WTC11 (cell line): ENCODE results near the gene ROR2. TPM values are rescaled to one million over a fixed set of nuclear protein-coding genes. Genes with fewer than 3 reads are reported as not detected.

Experiments
- ATAC-seq: fragments of 200-7000 bp; cut with Tn5 transposase; 2 replicates; pipeline ENCODE4 v1.10.0; 2021; ENCODE audit warnings: mild to moderate bottlenecking, moderate library complexity
- CTCF ChIA-PET: fragments of 300-600 bp; sonication (Branson Sonifier 250); formaldehyde crosslinking; loops from one replicate; lab custom pipeline; 2021; ENCODE audit warnings: antibody characterized with exemption; lab: Charles Lee
- POLR2A ChIA-PET: fragments of 350-600 bp; sonication (Branson Sonifier 250); formaldehyde crosslinking; loops from one replicate; lab custom pipeline; 2021; ENCODE audit warnings: antibody characterized with exemption; lab: Charles Lee
- DNase-seq: peaks from one replicate; pipeline ENCODE4 v3.0.0; 2021; ENCODE audit warnings: low spot score
- H3K27ac Mint-ChIP-seq: 2 replicates; pipeline ENCODE4 v1.8.0; 2021; ENCODE audit warnings: mixed read lengths
- H3K27me3 Mint-ChIP-seq: 2 replicates; pipeline ENCODE4 v1.8.0; 2021; ENCODE audit warnings: low read depth, mild to moderate bottlenecking, moderate library complexity, mixed read lengths
- H3K36me3 Mint-ChIP-seq: 2 replicates; pipeline ENCODE4 v1.8.0; 2021; ENCODE audit warnings: mixed read lengths
- H3K4me1 Mint-ChIP-seq: 2 replicates; pipeline ENCODE4 v1.8.0; 2022; ENCODE audit warnings: mixed read lengths
- H3K4me3 Mint-ChIP-seq: 2 replicates; pipeline ENCODE4 v1.8.0; 2021; ENCODE audit warnings: mild to moderate bottlenecking, moderate library complexity, mixed read lengths
- H3K9me3 Mint-ChIP-seq: 2 replicates; pipeline ENCODE4 v1.8.0; 2021; ENCODE audit warnings: mixed read lengths
- CDX4 ChIP-seq: fragments of 250-450 bp; sonication (Bioruptor Pico); IDR thresholded peaks from 2 replicates; pipeline ENCODE4 v1.9.0; 2021; ENCODE audit warnings: moderate library complexity, mild to moderate bottlenecking, inconsistent platforms, borderline replicate concordance
- CREM ChIP-seq: sonication (generic); formaldehyde crosslinking; IDR thresholded peaks from 2 replicates; pipeline ENCODE4 v1.8.1; 2022; ENCODE audit warnings: mild to moderate bottlenecking, missing genetic modification reagents, moderate library complexity
- ELF4 ChIP-seq: sonication (generic); formaldehyde crosslinking; IDR thresholded peaks from 2 replicates; pipeline ENCODE4 v1.8.1; 2022; ENCODE audit warnings: low read depth, mild to moderate bottlenecking, moderate library complexity, missing genetic modification reagents
- FOXJ3 ChIP-seq: sonication (generic); formaldehyde crosslinking; IDR thresholded peaks from 2 replicates; pipeline ENCODE4 v1.9.0; 2021; ENCODE audit warnings: missing genetic modification reagents, mild to moderate bottlenecking, borderline replicate concordance
- GABPB1 ChIP-seq: sonication (generic); formaldehyde crosslinking; IDR thresholded peaks from 2 replicates; pipeline ENCODE4 v1.8.1; 2023; ENCODE audit warnings: mild to moderate bottlenecking, missing genetic modification reagents
- HMGA2 ChIP-seq: fragments of 250-450 bp; sonication (Bioruptor Pico); IDR thresholded peaks from 2 replicates; pipeline ENCODE4 v1.4.0; 2021; ENCODE audit warnings: mild to moderate bottlenecking, moderate library complexity
- IRF1 ChIP-seq: sonication (generic); formaldehyde crosslinking; IDR thresholded peaks from 2 replicates; pipeline ENCODE4 v1.8.0; 2023; ENCODE audit warnings: missing genetic modification reagents
- JUN ChIP-seq: sonication (generic); formaldehyde crosslinking; IDR thresholded peaks from 2 replicates; pipeline ENCODE4 v1.8.0; 2023; ENCODE audit warnings: mild to moderate bottlenecking, missing genetic modification reagents
- KAT7 ChIP-seq: sonication (generic); formaldehyde crosslinking; IDR thresholded peaks from 2 replicates; pipeline ENCODE4 v1.8.1; 2023; ENCODE audit warnings: missing genetic modification reagents, mild to moderate bottlenecking, borderline replicate concordance
- MAX ChIP-seq: sonication (generic); formaldehyde crosslinking; IDR thresholded peaks from 2 replicates; pipeline ENCODE4 v1.8.0; 2022; ENCODE audit warnings: mild to moderate bottlenecking, missing genetic modification reagents
- NFATC4 ChIP-seq: fragments of 250-450 bp; sonication (Bioruptor Pico); IDR thresholded peaks from 2 replicates; pipeline ENCODE4 v1.9.0; 2021; ENCODE audit warnings: mild to moderate bottlenecking
- RORB ChIP-seq: fragments of 250-450 bp; sonication (Bioruptor Pico); IDR thresholded peaks from 2 replicates; pipeline ENCODE4 v1.9.0; 2021; ENCODE audit warnings: mild to moderate bottlenecking
- TCF7 ChIP-seq: sonication (generic); formaldehyde crosslinking; IDR thresholded peaks from 2 replicates; pipeline ENCODE4 v1.8.0; 2022; ENCODE audit warnings: mild to moderate bottlenecking, low read depth, missing genetic modification reagents, moderate library complexity
- TEAD1 ChIP-seq: sonication (generic); formaldehyde crosslinking; IDR thresholded peaks from 2 replicates; pipeline ENCODE4 v1.8.0; 2022; ENCODE audit warnings: mild to moderate bottlenecking, missing genetic modification reagents
- ZMAT4 ChIP-seq: fragments of 250-450 bp; sonication (Bioruptor Pico); IDR thresholded peaks from 2 replicates; pipeline ENCODE4 v1.9.0; 2021; ENCODE audit warnings: mild to moderate bottlenecking
- ZNF423 ChIP-seq: fragments of 250-450 bp; sonication (Bioruptor Pico); IDR thresholded peaks from 2 replicates; pipeline ENCODE4 v2.1.2; 2022; ENCODE audit warnings: mild to moderate bottlenecking, moderate library complexity
- microRNA-seq: library from miRNA; unstranded; fragments of <30 nt; microRNA quantifications from one replicate; pipeline ENCODE4 v1.2.0, GENCODE V29; 2022; ENCODE audit warnings: borderline number of aligned reads
- total RNA-seq: library from RNA; stranded (reverse); gene quantifications from 3 replicates; pipeline ENCODE4 v1.2.3, GENCODE V29; 2021
- TF ChIP-seq, protein P1 (sequence below): fragments of 200-600 bp; IDR thresholded peaks from 2 replicates; pipeline ENCODE4 v1.8.0; 2022; ENCODE audit warnings: antibody characterized with exemption
- TF ChIP-seq, protein P2 (sequence below): sonication (generic); formaldehyde crosslinking; IDR thresholded peaks from 2 replicates; pipeline ENCODE4 v1.8.1; 2022; ENCODE audit warnings: missing genetic modification reagents, borderline replicate concordance

ROR2 gene
- total RNA-seq, 1 experiment from 2014 or later, result 19.8 TPM

DNA sequence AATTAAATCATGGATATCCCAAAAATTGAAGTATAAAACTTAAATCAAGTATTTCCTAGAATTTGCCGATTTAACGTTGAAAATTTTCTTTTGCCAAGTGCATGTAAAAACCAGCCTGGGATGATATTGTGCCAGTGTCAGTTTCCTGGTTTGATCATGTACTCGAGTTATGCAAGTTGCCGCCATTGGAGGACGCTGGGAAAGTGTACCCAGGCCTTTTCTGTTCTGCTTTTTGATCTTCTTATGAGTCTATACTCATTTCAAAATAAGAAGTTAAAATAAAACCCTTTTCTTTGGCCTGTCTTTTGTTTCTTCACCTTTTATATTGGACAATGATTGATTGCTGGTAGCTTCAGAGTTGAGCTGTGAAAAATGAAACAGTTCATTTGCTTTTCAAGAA, 433.3 kb downstream of the ROR2 start:
- POLR2A ChIA-PET, result no interaction called here
- no peak overlapping the region for H3K4me3 Mint-ChIP-seq
- H3K27me3 Mint-ChIP-seq, result no peaks in the 10 kb centered on the region
- H3K4me1 Mint-ChIP-seq, result peaks cover 16% of the 10 kb centered on the region
- H3K9me3 Mint-ChIP-seq, result peaks cover 30% of the 10 kb centered on the region
- no peak for ATAC-seq
- no peak overlapping the region for H3K27ac Mint-ChIP-seq
- peaks cover 10% of the 10 kb centered on the region; the same call in 1 of the 2 replicates for H3K36me3 Mint-ChIP-seq
- no peak for TF ChIP-seq ELF4 (CRISPR knock-in tag)
- DNase-seq, result no peak
- CTCF ChIA-PET, result interaction anchor here (0.7 kb wide), 1 partner anchor 454 kb away, joined by 4 read pairs; no protein-coding TSS in a partner anchor

GRCh38 chr9:91516081-91516480, 433.9 kb downstream of the ROR2 start:
- POLR2A ChIA-PET, result no interaction called here
- Mint-ChIP-seq H3K27me3 (no peaks in the 10 kb centered on the region), H3K4me1 (peaks cover 16% of the 10 kb centered on the region), H3K36me3 (peaks cover 10% of the 10 kb centered on the region; the same call in 1 of the 2 replicates), H3K27ac (no peak overlapping the region), H3K4me3 (no peak overlapping the region), H3K9me3 (peaks cover 31% of the 10 kb centered on the region)
- CTCF ChIA-PET, result interaction anchor here (0.7 kb wide), 1 partner anchor 455 kb away, joined by 4 read pairs; no protein-coding TSS in a partner anchor
- DNase-seq (no peak), ATAC-seq (no peak)
- TF ChIP-seq HMGA2 (no peak), ZMAT4 (CRISPR knock-in tag) (no peak), IRF1 (no peak), TEAD1 (CRISPR knock-in tag) (no peak), JUN (CRISPR knock-in tag) (no peak), ZNF423 (CRISPR knock-in tag) (no peak), KAT7 (CRISPR knock-in tag) (no peak), FOXJ3 (CRISPR knock-in tag) (no peak), CREM (no peak), CDX4 (CRISPR knock-in tag) (no peak), RORB (CRISPR knock-in tag) (no peak), GABPB1 (CRISPR knock-in tag) (no peak), NFATC4 (CRISPR knock-in tag) (no peak), TCF7 (CRISPR knock-in tag) (no peak)
- TF ChIP-seq, protein P1, sequence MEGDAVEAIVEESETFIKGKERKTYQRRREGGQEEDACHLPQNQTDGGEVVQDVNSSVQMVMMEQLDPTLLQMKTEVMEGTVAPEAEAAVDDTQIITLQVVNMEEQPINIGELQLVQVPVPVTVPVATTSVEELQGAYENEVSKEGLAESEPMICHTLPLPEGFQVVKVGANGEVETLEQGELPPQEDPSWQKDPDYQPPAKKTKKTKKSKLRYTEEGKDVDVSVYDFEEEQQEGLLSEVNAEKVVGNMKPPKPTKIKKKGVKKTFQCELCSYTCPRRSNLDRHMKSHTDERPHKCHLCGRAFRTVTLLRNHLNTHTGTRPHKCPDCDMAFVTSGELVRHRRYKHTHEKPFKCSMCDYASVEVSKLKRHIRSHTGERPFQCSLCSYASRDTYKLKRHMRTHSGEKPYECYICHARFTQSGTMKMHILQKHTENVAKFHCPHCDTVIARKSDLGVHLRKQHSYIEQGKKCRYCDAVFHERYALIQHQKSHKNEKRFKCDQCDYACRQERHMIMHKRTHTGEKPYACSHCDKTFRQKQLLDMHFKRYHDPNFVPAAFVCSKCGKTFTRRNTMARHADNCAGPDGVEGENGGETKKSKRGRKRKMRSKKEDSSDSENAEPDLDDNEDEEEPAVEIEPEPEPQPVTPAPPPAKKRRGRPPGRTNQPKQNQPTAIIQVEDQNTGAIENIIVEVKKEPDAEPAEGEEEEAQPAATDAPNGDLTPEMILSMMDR, result no peak
- TF ChIP-seq, protein P2, sequence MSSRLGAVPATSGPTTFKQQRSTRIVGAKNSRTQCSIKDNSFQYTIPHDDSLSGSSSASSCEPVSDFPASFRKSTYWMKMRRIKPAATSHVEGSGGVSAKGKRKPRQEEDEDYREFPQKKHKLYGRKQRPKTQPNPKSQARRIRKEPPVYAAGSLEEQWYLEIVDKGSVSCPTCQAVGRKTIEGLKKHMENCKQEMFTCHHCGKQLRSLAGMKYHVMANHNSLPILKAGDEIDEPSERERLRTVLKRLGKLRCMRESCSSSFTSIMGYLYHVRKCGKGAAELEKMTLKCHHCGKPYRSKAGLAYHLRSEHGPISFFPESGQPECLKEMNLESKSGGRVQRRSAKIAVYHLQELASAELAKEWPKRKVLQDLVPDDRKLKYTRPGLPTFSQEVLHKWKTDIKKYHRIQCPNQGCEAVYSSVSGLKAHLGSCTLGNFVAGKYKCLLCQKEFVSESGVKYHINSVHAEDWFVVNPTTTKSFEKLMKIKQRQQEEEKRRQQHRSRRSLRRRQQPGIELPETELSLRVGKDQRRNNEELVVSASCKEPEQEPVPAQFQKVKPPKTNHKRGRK (CRISPR knock-in tag), result no peak

- DNase-seq, result no peak
Measured at GRCh38 chr9:91515074-91515687, 434.8 kb downstream of the ROR2 start.

More at GRCh38 chr9:91515074-91515687, 434.8 kb downstream of the ROR2 start:
- TF ChIP-seq ZNF423 (CRISPR knock-in tag), result no peak
- no peak for TF ChIP-seq MAX (CRISPR knock-in tag)
- no peak for TF ChIP-seq NFATC4 (CRISPR knock-in tag)
- H3K36me3 Mint-ChIP-seq, result peaks cover 10% of the 10 kb centered on the region; the same call in 1 of the 2 replicates
- H3K4me1 Mint-ChIP-seq, result peaks cover 16% of the 10 kb centered on the region
- H3K4me3 Mint-ChIP-seq, result no peak overlapping the region
- no peaks in the 10 kb centered on the region for H3K27me3 Mint-ChIP-seq
- ChIA-PET CTCF (interaction anchor here (0.6 kb wide), 1 partner anchor 18 kb away, joined by 4 read pairs; no protein-coding TSS in a partner anchor), POLR2A (no interaction called here)
- no peak overlapping the region for H3K27ac Mint-ChIP-seq
- peaks cover 29% of the 10 kb centered on the region for H3K9me3 Mint-ChIP-seq
- no peak for ATAC-seq

Small RNAs within 50 kb of the gene (microRNA-seq; reads per million reads assigned to microRNA genes)
- not detected for gene MIR3910-1
- not detected for gene MIR3910-2

Other genes with a start within 250 kb of the ROR2 start
- 81.2 to 86.4 TPM (median 84.4 TPM) in 3 replicates for gene SPTLC1, start 165.2 kb upstream of the ROR2 start, total RNA-seq